CD1c-positive myeloid dendritic cell (primary cell): Measurements from ENCODE around the gene PPP4C.

Experiments
- DNase-seq: peaks from one replicate; pipeline ENCODE4 v3.0.0-alpha.2; 2016; ENCODE audit errors: extremely low spot score

The PPP4C gene

DNA sequence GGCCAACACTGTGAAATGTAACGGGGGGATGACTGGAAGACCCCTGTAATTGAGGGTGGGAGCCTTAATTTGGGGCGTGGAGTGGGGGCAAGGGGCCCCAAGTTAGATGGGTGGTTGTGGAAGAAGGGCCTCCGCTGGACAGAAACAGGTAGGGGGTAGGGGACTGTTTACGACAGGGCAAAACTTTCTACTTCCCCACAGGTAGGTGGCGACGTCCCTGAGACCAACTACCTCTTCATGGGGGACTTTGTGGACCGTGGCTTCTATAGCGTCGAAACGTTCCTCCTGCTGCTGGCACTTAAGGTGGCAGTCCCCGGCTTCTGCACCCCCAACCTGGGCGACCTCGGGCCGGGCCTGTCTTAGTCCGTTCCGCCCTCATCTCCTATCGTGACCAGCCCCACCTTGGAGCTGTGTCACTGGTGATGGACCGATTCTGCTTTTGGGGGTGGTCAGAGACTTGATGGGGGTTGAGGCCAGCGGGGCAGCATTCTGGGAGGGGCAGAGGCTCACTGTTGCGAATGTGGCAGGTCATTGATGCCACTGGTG lies 6.8 kb downstream of the PPP4C start:
- no peak for DNase-seq

DNA sequence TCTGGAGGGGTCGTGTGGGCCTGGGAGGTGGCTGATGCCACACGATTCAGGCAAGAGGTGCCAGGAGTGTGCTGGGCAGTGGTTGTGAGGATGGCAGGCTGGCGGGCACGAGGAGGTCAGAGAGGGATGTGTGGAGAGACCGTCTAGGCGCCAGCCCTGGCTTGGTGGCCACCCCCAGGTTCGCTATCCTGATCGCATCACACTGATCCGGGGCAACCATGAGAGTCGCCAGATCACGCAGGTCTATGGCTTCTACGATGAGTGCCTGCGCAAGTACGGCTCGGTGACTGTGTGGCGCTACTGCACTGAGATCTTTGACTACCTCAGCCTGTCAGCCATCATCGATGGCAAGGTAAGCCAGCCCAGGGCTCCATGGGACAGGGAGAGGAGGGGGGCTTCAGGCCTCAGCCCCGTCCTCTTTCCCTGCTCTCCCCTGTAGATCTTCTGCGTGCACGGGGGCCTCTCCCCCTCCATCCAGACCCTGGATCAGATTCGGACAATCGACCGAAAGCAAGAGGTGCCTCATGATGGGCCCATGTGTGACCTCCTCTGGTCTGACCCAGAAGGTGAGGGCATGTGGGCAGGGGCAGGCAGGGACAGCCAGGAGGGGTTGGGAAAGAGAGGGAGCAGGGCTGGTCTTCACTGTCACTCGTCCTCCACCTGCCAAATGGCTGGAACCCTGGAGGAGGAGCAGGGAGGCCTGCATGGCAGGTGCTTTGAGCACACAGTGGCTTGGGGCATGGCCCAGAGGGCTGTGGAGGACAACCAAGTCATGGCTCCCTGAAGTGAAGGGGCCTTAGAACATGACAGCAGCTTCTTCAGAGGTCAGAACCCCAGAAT lies 7.6 kb downstream of the PPP4C start:
- no peak for DNase-seq

DNA sequence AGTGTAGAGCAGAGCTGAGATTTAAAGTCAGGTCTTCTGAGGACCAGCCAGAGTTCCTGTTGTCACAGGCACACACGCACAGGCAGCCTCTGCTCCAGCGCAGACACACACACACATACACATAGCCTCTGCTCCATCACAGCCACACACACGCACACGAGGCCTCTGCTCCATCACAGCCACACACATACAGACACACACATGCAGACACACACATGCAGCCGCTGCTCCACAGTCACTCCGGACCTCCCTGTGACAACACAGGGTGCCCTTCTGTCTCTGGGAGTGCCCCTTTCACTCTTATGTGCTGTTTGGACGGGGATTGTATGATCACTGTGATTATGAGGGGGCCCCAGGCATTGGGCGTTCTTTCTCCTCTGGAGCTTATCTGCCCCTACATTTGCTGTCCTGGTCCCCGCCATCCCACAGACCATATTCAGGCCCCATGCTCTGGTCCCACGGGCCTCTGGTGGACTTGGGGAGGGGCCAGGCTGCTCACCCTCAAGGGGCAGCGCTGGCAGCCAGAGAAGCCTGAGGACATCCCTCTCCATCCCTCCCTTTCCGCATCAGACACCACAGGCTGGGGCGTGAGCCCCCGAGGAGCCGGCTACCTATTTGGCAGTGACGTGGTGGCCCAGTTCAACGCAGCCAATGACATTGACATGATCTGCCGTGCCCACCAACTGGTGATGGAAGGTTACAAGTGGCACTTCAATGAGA lies 8.5 kb downstream of the PPP4C start:
- DNase-seq = no peak

DNA sequence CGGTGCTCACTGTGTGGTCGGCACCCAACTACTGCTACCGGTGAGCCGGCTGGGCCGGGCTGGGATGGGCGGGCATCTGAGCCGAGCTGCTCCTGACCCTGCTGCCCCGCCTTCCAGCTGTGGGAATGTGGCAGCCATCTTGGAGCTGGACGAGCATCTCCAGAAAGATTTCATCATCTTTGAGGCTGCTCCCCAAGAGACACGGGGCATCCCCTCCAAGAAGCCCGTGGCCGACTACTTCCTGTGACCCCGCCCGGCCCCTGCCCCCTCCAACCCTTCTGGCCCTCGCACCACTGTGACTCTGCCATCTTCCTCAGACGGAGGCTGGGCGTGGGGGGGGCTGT lies 9.0 kb downstream of the PPP4C start:
- no peak for DNase-seq

DNA sequence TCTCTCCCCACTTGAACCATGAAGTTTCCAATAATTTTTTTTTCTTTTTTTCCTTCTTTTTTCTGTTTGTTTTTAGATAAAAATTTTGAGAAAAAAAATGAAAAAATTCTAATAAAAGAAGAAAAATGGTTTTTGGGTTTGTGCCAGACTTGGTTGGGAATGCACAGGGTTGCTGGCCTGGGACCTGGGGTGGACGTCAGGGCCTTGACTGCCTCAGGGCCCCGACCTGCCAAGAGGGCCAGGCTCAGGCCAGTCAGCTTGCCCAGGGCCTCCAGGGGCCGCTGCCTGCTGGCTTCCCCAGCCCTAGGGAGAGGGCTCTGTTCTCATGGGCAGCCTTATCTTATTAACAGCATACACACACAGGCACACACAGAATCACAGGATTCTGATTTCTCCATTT lies 9.5 kb downstream of the PPP4C start:
- DNase-seq = no peak

DNA sequence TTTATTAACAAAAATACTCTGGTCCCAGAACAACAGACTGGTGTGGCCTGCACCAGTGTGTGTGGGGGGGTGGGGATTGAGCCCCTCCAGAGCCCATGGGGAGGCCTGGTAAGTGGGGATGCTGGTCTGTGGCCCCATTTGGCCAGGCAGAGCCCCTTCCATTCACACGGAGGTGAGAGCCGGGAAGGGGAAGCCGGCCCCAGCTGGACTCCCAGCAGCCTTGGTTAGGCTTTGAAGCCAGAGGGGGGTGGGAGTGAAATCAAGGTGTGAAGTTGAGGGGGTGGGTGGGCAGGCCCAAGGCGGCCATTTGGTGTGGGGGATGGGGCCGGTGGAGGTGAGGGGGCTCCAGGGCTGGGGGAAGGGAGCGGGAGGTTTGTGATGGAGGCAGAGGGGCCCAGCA lies 10.0 kb downstream of the PPP4C start:
- no peak for DNase-seq

DNA sequence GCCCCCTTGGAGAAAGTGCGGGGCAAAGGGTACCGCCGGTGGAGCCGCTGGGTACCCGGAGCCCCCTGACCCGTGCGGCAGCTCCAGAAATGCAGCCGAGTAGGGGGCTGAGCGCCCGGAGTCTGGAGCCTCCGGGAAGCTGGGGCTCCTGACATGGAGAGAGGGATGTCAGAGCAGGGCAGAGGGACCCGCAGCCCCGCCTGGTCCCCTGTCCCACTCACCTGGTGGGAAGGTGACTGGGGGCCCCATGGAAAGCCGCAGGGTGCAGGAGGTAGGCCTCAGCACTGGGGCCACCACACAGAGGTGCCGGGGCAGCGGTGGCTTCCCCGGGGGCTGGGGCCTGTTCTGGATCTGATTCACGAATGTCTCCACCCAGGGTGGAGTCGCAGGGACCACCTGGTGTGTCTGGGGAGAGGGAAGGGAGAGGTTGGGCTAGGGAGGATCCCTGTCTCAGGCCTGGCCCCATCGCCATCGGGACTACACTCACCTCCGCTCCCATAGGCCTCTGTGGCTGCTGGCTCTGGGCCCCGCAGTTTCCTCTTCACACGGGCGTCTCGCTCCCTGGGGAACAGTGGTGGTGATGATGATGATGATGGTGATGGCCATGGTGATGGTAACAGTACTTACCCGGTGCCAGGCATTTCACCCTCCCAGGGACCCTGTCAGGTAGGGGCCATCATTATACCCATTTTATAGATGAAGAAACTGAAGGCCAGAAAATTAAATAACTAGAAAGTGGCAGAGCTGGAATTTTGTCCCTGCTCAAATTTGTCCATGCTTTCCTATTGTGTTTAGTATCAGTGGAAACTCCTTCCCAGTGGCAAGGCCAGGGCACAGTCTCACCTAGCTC lies 10.7 kb downstream of the PPP4C start:
- no peak for DNase-seq

DNA sequence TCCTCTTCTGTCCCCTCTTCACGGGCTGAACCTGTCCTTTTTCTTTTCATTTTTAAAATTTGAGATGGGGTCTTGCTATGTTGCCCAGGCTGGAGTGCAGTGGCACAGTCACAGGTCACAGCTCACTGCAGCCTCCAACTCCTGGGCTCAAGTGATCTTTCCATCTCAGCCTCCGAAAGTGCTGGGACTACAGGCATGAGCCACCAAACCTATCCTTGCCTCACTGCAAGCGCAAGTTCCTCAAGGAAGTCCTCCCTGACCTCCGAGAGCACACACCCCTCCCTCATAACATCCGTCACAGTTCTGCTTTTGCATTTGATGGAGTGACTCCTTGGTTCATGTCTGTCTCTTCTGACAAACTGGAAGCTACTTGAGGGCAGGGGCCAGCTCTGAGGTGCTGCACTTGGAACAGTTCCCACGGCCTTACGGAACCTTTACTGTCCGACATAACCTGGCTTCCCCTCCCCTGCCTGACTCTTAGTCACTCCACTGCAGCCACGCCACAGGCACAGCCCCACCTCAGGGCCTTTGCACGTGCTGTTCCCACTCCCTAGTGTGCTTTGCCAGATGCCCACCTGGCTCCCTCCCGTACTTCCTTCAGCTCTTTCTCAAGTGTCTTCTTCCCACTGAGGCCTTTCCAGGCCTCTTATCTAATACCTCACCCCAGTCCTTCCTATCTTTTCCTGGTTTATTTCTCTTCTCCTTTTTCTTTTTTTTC lies 11.5 kb downstream of the PPP4C start:
- peak; percentile 88 for DNase-seq

DNA sequence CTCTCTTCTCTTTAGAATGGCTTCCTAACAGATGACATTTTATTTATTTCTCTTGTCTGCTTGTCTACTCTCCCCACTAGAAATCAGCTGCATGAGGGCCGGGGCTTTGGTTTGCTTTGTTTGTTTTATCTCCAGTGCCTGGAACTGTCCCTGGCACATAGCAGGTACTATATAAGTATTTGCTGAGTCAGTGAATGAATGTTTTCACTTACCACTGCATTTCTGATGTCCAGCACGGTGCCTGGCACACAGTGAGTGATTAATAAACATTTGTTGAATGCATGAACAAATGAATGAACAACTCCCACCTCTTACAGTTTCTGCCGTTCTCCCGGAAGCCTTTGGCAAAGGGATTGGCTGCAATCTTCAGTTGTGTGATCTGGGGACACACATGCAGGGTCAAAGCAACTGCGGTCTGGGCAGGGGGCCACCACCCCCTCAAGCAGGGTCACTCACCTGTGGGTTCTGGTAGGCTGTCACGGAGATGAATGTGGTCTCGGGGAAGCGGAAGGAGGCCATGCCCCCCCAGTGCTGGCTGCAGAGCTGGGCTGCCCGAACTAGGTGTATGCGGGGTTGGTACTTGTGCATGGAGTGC lies 12.5 kb downstream of the PPP4C start:
- no peak for DNase-seq

DNA sequence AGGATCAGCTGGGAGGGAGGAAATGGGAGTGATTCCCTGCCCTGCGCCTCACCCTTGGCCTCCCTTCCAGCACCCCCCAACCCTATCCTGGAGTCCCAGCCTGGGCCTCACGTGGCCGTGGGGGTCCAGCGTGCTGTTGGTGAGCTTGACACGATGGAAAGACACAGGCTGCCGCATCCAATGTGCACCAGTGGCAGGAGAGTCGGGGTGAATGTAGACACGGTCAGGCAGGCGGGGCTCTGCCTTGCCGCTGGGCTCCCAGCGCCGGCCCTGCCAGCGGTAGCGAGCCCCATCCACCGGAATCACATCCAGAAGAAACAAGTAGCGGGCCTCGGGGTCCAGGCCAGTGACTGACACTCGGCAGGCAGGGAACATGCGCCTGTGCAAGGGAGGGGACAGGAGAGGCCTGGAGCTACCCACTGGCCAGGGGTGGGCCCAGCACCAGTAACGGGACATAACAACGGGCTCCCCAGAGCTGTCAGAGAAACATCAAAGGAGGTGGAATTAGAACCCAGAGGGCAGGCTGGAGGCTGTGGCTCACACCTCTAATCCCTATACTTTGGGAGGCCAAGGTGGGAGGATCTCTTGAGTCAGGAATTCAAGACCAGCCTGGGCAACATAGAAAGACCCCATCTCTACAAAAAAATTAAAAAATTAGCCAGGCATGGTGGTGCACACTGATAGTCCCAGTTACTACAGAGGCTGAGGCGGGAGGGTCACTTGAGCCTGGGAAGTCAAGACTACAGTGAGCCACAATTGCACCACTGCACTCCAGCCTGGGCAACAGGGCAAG lies 13.2 kb downstream of the PPP4C start:
- no peak for DNase-seq

DNA sequence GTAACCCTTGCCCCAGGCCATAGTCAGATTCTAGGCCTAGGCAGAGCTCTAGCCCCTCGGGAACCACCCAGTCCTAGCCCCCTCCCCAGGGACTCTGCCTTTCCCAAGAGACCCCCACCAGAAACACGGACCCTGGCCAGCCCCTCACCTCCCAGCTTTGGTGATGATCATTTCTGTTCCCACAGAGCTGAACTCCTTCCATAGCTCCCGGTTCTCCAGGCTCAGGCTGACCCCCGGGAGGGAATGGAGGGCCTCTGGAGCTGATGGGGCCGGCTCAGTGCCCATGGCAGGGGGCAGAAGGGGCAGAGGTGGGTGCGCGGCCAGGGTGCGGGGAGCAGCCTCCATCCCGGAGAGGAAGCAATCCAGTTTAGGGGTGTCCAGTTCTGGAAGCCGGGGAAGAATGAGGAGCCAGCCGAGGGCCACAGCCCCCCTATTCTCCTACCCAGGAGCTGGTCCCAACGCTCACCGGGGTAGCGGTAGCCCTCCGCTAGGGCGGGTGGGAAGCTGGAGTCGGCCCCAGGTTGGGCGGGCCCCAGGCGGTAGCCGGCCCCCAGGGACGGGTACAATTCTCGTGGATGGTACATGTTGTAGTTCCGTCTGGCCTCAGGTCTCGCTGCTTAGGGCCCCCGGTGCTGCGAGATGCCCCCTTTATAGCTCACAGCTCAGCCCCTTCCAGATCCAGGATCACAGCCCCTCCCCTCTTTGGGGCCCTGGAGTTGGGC lies 15.0 kb downstream of the PPP4C start:
- no peak for DNase-seq

DNA sequence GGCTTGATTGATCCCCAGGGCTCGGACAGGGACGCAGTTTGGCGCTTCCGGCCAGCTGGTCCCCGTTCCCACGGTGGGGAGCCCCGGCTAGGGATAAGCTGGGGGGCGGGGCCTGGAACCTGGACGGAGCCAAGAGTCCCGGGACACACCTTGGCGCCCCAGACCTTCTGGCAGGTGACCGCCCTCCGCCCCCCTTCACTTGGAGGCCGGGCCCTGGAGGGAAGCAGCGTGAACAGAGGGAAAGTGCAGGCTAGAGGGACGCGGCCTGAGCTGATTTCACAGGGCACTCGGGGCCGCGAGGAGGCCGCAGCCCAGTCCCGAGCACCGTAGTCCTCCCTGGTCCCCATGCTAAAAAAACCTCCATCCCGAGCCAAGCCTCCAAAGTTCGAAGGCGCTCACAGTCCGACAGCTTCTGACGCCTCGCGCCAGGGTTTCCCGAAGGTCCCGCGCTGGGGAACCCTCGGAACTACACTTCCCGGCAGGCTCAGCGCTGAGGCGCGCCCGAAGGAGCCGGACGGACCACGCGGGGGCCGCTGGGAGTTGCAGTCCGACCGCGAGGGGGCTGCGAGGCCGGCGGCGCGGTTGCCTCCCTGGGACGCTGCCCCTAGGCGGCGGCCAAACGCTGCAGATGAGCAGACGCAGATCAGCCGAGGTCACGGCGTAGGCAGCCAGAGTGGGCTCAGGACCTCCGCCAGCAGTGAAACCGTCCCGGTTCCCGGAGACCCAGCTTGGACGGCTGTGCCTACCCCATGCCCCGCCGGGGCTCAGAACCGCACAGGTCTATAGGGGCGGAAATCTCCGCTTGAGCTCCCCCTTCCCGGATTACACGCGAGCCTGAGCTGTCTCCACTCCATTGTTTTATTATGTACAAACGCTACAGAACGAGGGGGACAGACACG lies 15.9 kb downstream of the PPP4C start, which contains the start of gene TBX6:
TSS of gene TBX6 (minus strand) at position 451 of the 899 bp plus-strand sequence. CDS start 731 bp downstream, outside the sequence.
- DNase-seq = peak; percentile 97

DNA sequence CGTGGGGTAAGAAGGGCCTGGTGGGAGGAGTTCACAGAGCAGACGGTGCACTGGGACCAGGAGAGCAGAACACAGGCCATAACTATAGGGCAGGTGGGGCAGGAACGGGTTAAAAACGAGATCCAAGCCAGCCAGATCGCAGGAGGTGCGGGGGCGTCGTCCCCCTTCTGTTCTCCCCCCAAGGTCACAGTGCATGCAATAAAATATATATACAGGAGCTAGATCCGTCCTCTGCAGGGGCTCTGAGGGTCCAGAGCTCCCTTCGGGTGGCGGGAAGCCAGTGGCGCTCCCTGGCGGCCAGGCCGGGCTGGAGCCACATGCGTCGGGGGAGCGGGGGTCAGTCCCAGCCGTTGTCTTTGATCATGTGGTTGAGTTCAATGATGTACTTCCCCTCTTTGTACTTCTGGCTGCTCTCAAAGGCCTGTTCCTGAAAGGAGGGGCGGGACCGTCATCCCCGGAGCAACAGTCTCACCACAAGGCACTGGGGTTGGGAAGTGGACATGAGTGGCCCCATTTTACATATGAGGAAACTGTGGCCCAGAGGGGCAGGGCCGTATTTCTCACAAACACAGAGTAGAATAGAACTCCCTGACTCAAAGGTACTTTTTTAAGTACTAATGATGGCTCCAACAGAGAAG lies 16.7 kb downstream of the PPP4C start:
- peak; percentile 94 for DNase-seq

DNA sequence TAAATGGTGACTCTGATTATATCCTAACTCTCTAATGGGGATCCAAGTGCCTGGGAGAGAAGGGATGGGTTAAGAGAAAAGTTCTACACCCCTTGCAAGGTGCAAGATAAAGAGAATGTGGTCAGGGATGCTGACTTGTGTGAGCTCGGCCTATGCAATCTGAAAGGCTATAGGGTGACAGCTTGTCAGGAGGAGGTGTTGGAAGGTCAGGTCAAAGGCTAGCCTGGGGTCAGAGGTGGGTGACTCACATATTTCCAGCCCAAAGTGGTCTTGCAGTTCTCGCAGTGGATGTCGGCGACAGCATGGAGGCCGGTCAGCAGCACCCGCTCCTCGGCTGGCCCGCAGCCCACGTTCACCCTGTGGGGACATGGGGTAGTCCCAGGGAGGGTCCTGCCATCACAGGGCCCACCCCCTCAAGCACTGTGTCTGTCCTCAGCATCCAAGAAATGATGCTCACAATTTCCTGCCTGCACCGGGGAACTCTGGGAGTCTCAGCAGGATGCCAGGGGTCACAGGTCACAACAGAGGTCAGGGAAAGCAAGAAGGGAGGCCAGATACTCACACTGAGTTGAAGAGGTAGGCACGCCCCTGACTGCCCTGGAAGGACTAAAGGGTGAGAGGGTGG lies 18.9 kb downstream of the PPP4C start:
- no peak for DNase-seq

DNA sequence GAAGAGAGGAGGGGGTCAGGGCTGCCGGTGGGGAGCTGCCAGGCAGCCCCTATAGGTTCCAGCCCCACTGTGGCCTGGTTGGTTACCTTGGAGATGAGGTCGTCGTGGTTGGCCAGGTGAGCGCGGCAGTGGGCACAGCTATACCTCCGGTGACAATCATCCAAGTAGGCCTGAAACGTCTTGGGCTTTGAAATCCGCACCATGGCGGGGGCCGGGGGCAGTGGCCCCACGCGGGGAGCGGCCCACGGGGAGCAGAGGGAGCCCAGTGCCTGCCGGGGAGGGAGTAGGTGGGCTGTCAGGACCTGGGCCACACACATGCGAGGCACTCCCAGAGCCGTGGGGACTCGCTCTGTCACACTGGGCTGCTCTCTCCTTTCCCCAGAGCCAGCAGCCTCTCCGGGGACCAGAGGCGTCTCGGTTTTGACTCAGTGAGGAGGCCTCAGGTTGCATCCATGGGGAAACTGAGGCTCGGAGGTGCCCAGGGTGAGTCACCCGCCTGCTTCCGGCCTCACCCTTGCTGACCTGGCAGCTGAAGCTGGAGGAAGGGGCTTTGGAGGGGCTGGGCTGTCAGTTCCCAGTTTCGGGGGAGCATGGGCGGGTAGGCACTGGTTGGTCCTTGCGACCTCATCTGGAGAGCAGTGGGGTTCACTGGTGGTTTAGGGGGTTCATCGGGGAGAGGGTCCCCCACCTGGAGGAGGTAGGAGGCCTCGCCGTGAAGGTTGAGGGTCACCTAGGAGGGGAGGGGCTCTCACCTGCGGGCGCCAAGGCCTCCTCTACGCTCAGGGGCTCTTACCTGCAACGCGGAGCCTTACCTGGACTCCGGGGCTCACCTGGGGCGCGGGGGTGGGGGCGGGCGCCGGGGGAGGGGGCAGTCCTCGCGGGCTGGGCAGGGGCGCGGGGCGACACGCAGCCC lies 19.6 kb downstream of the PPP4C start:
- peak; percentile 5 for DNase-seq

DNA sequence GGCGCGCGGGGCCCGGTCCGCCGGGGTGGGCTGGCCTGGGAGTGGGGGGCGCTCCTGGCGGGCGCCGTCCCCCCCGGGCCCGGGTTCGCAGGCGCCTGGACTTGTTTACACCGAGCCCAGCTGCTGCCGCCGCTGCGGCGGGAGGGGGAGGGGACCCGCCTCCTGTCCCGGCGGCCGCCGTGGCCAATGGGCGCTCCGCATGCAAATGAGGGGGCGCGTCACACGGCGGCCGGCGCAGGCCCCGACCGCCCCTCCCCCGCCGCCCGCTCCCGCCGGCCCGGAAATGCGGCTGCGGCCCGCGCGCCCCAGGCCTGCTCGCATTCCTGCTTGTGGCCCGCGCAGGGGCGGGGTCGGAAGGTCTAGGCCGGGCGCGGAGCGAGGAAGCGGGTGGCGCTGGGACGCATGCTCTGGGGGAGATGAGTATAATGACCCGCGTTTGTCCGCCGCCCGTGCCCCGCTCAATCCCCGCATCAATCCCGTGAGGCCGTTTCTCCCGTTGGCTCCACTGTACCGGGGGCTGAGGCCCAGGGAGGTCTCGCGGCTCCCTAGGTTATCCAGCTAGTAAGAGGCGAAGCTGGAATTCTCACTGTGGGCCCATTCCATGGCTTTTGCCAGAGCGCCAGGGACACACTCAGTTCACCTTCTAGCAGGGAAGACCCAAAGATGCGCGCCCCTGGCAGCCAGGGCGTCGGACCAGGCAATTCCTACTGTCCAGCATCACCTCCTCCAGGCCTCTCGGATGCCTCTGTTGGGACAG lies 20.5 kb downstream of the PPP4C start, which contains the start of gene YPEL3:
TSS of gene YPEL3 (minus strand) at position 109 of the 757 bp plus-strand sequence. CDS start 731 bp downstream, outside the sequence.
- peak; percentile 90 for DNase-seq
